ENCODE data around the gene EXOC6B.

GRCh38 chr2:72561621-72562318 lies 264.1 kb downstream of the EXOC6B start:
- TF ChIP-seq SUZ12 (IDR thresholded peaks at IDR 0.05; ENCODE audit: extremely low read depth, insufficient read depth, insufficient read length): no peak
- no peak for TF ChIP-seq YY1 (IDR thresholded peaks at IDR 0.05; ENCODE audit: insufficient read depth, insufficient read length)
- no peak for TF ChIP-seq ZNF274 (IDR thresholded peaks at IDR 0.05; ENCODE audit: low read depth, low read length)

Data from NT2/D1 (cell line).